GM15510 (cell line): ENCODE data around the gene GRIK1.

Experiments used
- POLR2A ChIP-seq: IDR thresholded peaks from 3 replicates; pipeline ENCODE4 v1.6.1; 2011; ENCODE audit warnings: borderline replicate concordance; ENCODE audit not compliant: insufficient read length; ENCODE audit errors: extremely low read depth

GRIK1 gene

DNA sequence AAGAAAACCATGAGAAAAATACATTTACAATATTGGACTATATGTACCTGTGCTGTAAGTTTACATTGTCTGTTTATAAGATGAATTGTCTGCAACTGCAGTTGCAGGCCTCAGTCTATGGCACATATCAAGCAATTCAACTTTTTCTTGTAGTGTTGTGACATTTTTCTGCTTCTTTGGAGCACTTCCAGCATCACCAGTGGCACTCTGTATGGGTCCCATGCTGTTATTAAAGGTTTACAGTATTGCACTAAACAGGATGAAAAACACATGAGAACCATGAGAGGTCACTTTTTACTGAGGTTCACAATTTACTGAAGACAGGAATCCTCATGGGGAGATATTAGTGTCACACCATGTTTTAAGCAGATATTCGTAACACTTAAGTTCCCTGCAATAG is 118.6 kb downstream of the GRIK1 start:
- no peak for TF ChIP-seq POLR2A

DNA sequence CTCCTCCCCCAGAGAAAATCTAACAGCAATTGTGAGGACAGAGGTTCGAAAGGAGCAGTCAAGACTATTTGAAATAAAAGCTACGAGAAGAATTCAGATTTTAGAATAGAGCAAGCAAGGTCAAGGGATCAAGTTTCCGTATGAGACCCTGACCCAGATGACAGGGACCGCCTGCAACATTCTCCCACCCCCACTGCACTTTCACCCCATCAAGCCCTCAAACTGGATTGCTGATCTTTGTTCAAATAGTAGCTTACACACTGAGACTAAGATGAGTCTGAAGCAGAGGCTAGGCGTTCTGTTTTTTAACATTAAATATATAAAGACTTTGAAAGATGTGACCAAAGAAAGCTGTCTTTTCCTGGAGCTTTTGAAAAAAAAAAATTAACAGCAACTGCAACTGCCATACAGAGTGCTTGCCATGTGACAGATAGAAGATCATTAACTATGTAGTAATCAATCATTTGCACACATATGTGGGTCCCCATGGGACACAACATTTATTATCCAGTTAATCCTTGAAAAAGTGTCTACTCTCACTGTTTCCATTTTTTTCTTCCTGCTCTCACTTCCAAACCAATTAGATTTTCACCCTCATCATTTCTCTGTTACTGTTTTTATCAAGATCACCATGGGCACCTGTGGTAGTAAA is 120.0 kb downstream of the GRIK1 start:
- TF ChIP-seq POLR2A: no peak

GRCh38 chr21:29818383-29818921 is 121.3 kb downstream of the GRIK1 start:
- TF ChIP-seq POLR2A: no peak

GRCh38 chr21:29817450-29817849 is 122.3 kb downstream of the GRIK1 start:
- TF ChIP-seq POLR2A: no peak

DNA sequence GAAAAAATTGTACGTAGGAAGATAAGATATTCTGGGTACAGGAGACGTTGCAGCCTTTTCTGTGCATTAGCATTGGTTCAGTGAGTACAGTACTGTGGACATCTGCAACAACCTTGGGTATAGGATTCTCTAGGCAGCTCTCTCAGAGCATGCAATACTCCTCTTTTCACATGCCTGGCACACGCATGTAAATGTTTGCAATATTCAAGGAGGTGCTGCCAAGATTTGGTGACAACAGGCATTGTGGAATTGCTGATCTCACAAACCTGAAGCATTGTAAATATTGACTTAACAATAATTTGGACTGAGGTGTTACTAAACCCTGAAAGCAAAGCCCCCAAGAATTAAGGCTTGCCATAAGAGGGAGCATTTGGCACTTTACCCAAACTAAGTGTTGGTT is 126.8 kb downstream of the GRIK1 start:
- no peak for TF ChIP-seq POLR2A

- no peak for TF ChIP-seq POLR2A
Observed at GRCh38 chr21:29810871-29811270, 128.9 kb downstream of the GRIK1 start.

- TF ChIP-seq POLR2A: no peak
Observed at GRCh38 chr21:29808153-29808552, 131.6 kb downstream of the GRIK1 start.

- no peak for TF ChIP-seq POLR2A
Observed at GRCh38 chr21:29805105-29805504, 134.7 kb downstream of the GRIK1 start.

- no peak for TF ChIP-seq POLR2A
Observed at GRCh38 chr21:29803191-29803590, 136.6 kb downstream of the GRIK1 start.

GRCh38 chr21:29801122-29801521 is 138.7 kb downstream of the GRIK1 start:
- no peak for TF ChIP-seq POLR2A

DNA sequence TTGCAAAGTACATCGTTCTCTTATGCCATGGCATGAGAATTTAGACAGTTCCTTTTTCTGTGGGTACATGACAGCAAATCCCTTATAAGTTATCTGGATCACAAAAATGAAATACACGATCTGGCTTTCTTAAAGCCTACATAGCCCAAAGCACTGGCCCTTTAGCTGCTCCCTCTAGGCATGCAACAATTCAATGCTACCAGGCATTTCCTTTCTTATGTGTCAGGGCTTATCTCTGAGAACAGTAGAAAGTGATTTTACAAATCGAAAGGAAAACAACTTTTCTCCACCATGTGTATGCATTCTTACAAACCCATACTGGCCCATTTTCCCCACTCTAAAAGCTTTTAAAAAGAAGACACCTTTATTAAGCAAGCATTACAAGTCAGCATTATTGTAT is 139.7 kb downstream of the GRIK1 start:
- no peak for TF ChIP-seq POLR2A

GRCh38 chr21:29798840-29799239 is 141.0 kb downstream of the GRIK1 start:
- TF ChIP-seq POLR2A: no peak

- no peak for TF ChIP-seq POLR2A
Observed at GRCh38 chr21:29797155-29797554, 142.6 kb downstream of the GRIK1 start.

- TF ChIP-seq POLR2A: no peak
Observed at GRCh38 chr21:29793712-29794111, 146.1 kb downstream of the GRIK1 start.

GRCh38 chr21:29789393-29789792 is 150.4 kb downstream of the GRIK1 start:
- no peak for TF ChIP-seq POLR2A

DNA sequence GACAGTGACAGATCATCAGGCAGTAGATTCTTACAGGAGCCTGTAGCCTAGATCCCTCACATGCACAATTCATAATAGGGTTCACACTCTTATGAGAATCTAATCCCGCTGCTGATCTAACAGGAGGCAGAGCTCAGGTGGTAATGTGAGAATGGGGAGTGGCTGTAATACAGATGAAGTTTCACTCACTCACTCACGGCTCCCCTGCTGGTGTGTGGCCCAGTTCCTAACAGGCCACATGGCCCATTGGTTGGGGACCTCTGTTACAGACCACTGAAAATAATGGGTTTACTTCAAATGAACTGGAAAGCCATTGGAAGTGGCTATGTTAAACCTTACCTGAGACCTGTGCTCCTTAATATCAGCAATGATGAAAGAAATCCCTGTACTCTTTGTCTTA is 151.0 kb downstream of the GRIK1 start:
- no peak for TF ChIP-seq POLR2A
